Neural cell (in vitro differentiated cells): ENCODE data around the gene EIF3K. TPM values are rescaled to one million over a fixed set of nuclear protein-coding genes. Genes with fewer than 3 reads are reported as not detected.

Experiments
- H2AFZ ChIP-seq: fragments of 200-600, 300-800 bp; sonication (generic), shearing (Covaris generic); 2 replicates; pipeline ENCODE4 v1.6.0; 2014; ENCODE audit warnings: low read depth, mild to moderate bottlenecking, antibody characterized with exemption, low read length, moderate library complexity
- H3F3A ChIP-seq: fragments of 200-600 bp; shearing (Covaris generic); 2 replicates; pipeline ENCODE4 v1.6.1; 2016; ENCODE audit warnings: mild to moderate bottlenecking, moderate library complexity, mixed read lengths, antibody characterized with exemption, low read length; ENCODE audit not compliant: insufficient read depth, poor library complexity, severe bottlenecking
- H3K27ac ChIP-seq: fragments of 200-600, 300-800 bp; sonication (generic), shearing (Covaris generic); 2 replicates; pipeline ENCODE4 v1.5.1; 2014; ENCODE audit warnings: mild to moderate bottlenecking, low read length, moderate library complexity
- H3K27me3 ChIP-seq: fragments of 300-800, 200-600 bp; sonication (generic), shearing (Covaris generic); 2 replicates; pipeline ENCODE4 v1.6.0; 2014; ENCODE audit warnings: mild to moderate bottlenecking, low read depth, low read length, moderate library complexity; ENCODE audit not compliant: insufficient read depth
- H3K36me3 ChIP-seq: fragments of 300-800, 200-600 bp; sonication (generic), shearing (Covaris generic); 2 replicates; pipeline ENCODE4 v1.5.1; 2014; ENCODE audit warnings: mild to moderate bottlenecking, antibody characterized with exemption, low read length, moderate library complexity; ENCODE audit not compliant: insufficient read depth
- H3K4me2 ChIP-seq: fragments of 300-800, 200-600 bp; sonication (generic), shearing (Covaris generic); 2 replicates; pipeline ENCODE4 v1.6.0; 2014; ENCODE audit warnings: mild to moderate bottlenecking, low read length
- H3K4me3 ChIP-seq: fragments of 300-800, 200-600 bp; sonication (generic), shearing (Covaris generic); 2 replicates; pipeline ENCODE4 v1.5.1; 2014; ENCODE audit warnings: mild to moderate bottlenecking, low read length, moderate library complexity
- H3K79me2 ChIP-seq: fragments of 200-600 bp; shearing (Covaris generic); replicated peaks from 2 replicates; pipeline ENCODE4 v1.6.0; 2014; ENCODE audit warnings: mild to moderate bottlenecking, low read length, moderate library complexity; ENCODE audit not compliant: insufficient read depth
- H3K9ac ChIP-seq: fragments of 300-800, 200-600 bp; sonication (generic), shearing (Covaris generic); 2 replicates; pipeline ENCODE4 v1.6.1; 2016; ENCODE audit warnings: mild to moderate bottlenecking, low read length, mixed read lengths
- H3K9me2 ChIP-seq: fragments of 200-600 bp; shearing (Covaris generic); 2 replicates; pipeline ENCODE4 v1.6.1; 2016; ENCODE audit warnings: mild to moderate bottlenecking, low read length, mixed read lengths; ENCODE audit not compliant: insufficient read depth
- H3K9me3 ChIP-seq: fragments of 200-600, 300-800 bp; sonication (generic), shearing (Covaris generic); 2 replicates; pipeline ENCODE4 v1.6.1; 2016; ENCODE audit warnings: mild to moderate bottlenecking, mixed run types, low read length, moderate library complexity, mixed read lengths
- H4K20me1 ChIP-seq: fragments of 200-600 bp; shearing (Covaris generic); 2 replicates; pipeline ENCODE4 v1.6.1; 2016; ENCODE audit warnings: mild to moderate bottlenecking, mixed run types; ENCODE audit not compliant: insufficient read depth
- CTCF ChIP-seq: fragments of 450-650 bp; IDR thresholded peaks from 2 replicates; pipeline ENCODE4 v1.5.1; 2014; ENCODE audit warnings: antibody characterized with exemption, mild to moderate bottlenecking, moderate library complexity; ENCODE audit not compliant: poor library complexity, severe bottlenecking
- EP300 ChIP-seq: fragments of 450-650 bp; conservative IDR thresholded peaks from 2 replicates; pipeline ENCODE4 v1.6.1; 2014; ENCODE audit warnings: antibody characterized with exemption, mild to moderate bottlenecking, moderate library complexity; ENCODE audit not compliant: poor library complexity, severe bottlenecking
- EZH2 ChIP-seq: fragments of 200-600, 300-800 bp; shearing (Covaris generic), sonication (generic); IDR thresholded peaks from 2 replicates; pipeline ENCODE4 v1.6.1; 2014; ENCODE audit warnings: antibody characterized with exemption, low read length, borderline replicate concordance, mild to moderate bottlenecking; ENCODE audit not compliant: insufficient read depth, poor library complexity, severe bottlenecking
- MXI1 ChIP-seq: fragments of 450-650 bp; conservative IDR thresholded peaks from 2 replicates; pipeline ENCODE4 v1.6.1; 2014; ENCODE audit warnings: antibody characterized with exemption, mild to moderate bottlenecking; ENCODE audit not compliant: poor library complexity, severe bottlenecking
- POLR2AphosphoS5 ChIP-seq: IDR thresholded peaks from 2 replicates; pipeline ENCODE4 v1.6.1; 2012
- RAD21 ChIP-seq: fragments of 450-650 bp; conservative IDR thresholded peaks from 2 replicates; pipeline ENCODE4 v1.6.1; 2014; ENCODE audit warnings: antibody characterized with exemption, mild to moderate bottlenecking, moderate library complexity
- REST ChIP-seq: IDR thresholded peaks from 2 replicates; pipeline ENCODE4 v1.6.1; 2012; ENCODE audit warnings: borderline replicate concordance
- SMC3 ChIP-seq: fragments of 450-650 bp; conservative IDR thresholded peaks from 2 replicates; pipeline ENCODE4 v1.6.1; 2014; ENCODE audit warnings: antibody characterized with exemption, mild to moderate bottlenecking, moderate library complexity; ENCODE audit not compliant: poor library complexity
- TAF1 ChIP-seq: IDR thresholded peaks from 2 replicates; pipeline ENCODE4 v1.6.1; 2012; ENCODE audit warnings: low read depth
- polyA plus RNA-seq: library from polyadenylated mRNA; depleted of rRNA; stranded (reverse); fragments of >200 nt; gene quantifications from 2 replicates; pipeline ENCODE4 v1.2.3, GENCODE V29; 2014

The EIF3K gene
- polyA plus RNA-seq, 1 donor from 2014 or later = 462 TPM

GRCh38 chr19:38661996-38662395, 43.0 kb downstream of the EIF3K start:
- H3K9me3 ChIP-seq = no peaks in the 10 kb centered on the region
- H2AFZ ChIP-seq = no peak overlapping the region
- no peak overlapping the region for H3K27ac ChIP-seq
- H3K4me3 ChIP-seq = no peak overlapping the region
- no peak overlapping the region for H3K9ac ChIP-seq
- H3K79me2 ChIP-seq = peaks cover 40% of the 10 kb centered on the region
- H3K27me3 ChIP-seq = no peaks in the 10 kb centered on the region
- H3K4me2 ChIP-seq = no peak overlapping the region
- H3K9me2 ChIP-seq = no peaks in the 10 kb centered on the region
- H4K20me1 ChIP-seq = no peaks in the 10 kb centered on the region
- no peaks in the 10 kb centered on the region for H3K36me3 ChIP-seq
- TF ChIP-seq MXI1 (no peak), REST (no peak)
- no peaks in the 10 kb centered on the region for H3F3A ChIP-seq

GRCh38 chr19:38662537-38663155, 43.7 kb downstream of the EIF3K start:
- H3K36me3 ChIP-seq = no peaks in the 10 kb centered on the region
- H3K27ac ChIP-seq = no peak overlapping the region
- no peaks in the 10 kb centered on the region for H4K20me1 ChIP-seq
- H3K79me2 ChIP-seq = peaks cover 35% of the 10 kb centered on the region
- no peak overlapping the region for H3K4me2 ChIP-seq
- no peaks in the 10 kb centered on the region for H3K27me3 ChIP-seq
- no peak overlapping the region for H2AFZ ChIP-seq
- H3F3A ChIP-seq = no peaks in the 10 kb centered on the region
- no peak for TF ChIP-seq RAD21
- TF ChIP-seq POLR2AphosphoS5 = no peak
- TF ChIP-seq CTCF = no peak
- no peak for TF ChIP-seq SMC3
- TF ChIP-seq EZH2 = no peak
- TF ChIP-seq EP300 = no peak
- TF ChIP-seq TAF1 = no peak
- no peak for TF ChIP-seq MXI1
- TF ChIP-seq REST = no peak
- H3K4me3 ChIP-seq = no peak overlapping the region
- H3K9ac ChIP-seq = no peak overlapping the region
- H3K9me3 ChIP-seq = no peaks in the 10 kb centered on the region
- no peaks in the 10 kb centered on the region for H3K9me2 ChIP-seq
